Measurements from ENCODE around the gene HSD17B14.
A peak's percentile ranks its signal among the peaks of the same experiment; 100 is the strongest.
"Not testable (repeated sequence)": the region's sequence is repeated elsewhere in the genome, so short reads cannot be mapped to it uniquely, and the experiment has no call there.

Gene HSD17B14

GRCh38 chr19:48853483-48853882, 17.2 kb upstream of the HSD17B14 start:
- TF ChIP-seq SPI1 (IDR thresholded peaks at IDR 0.05; ENCODE audit: low read depth, low read length) (no peak), PAX5 (IDR thresholded peaks at IDR 0.05; ENCODE audit: insufficient read depth, low read length, severe bottlenecking) (no peak), POLR2A (IDR thresholded peaks at IDR 0.05; ENCODE audit: low read depth, low read length) (no peak), POLR2AphosphoS5 (IDR thresholded peaks at IDR 0.05; ENCODE audit: low read depth, low read length) (no peak), TAF1 (IDR thresholded peaks at IDR 0.05; ENCODE audit: low read depth, low read length) (no peak), POU2F2 (IDR thresholded peaks at IDR 0.05; ENCODE audit: low read depth, low read length) (no peak)
- DNase-seq (ENCODE audit: insufficient read length, low spot score) (no peak), FAIRE-seq (no peak)

GRCh38 chr19:48852292-48852691, 16.0 kb upstream of the HSD17B14 start:
- TF ChIP-seq SPI1 (IDR thresholded peaks at IDR 0.05; ENCODE audit: low read depth, low read length) (no peak), POLR2A (IDR thresholded peaks at IDR 0.05; ENCODE audit: low read depth, low read length) (no peak), POU2F2 (IDR thresholded peaks at IDR 0.05; ENCODE audit: low read depth, low read length) (no peak), TAF1 (IDR thresholded peaks at IDR 0.05; ENCODE audit: low read depth, low read length) (no peak), PAX5 (IDR thresholded peaks at IDR 0.05; ENCODE audit: insufficient read depth, low read length, severe bottlenecking) (no peak), POLR2AphosphoS5 (IDR thresholded peaks at IDR 0.05; ENCODE audit: low read depth, low read length) (no peak)

GRCh38 chr19:48846659-48847058, 10.4 kb upstream of the HSD17B14 start:
- DNase-seq (ENCODE audit: insufficient read length, low spot score); FAIRE-seq: not testable (repeated sequence)

More at GRCh38 chr19:48852292-48852691, 16.0 kb upstream of the HSD17B14 start:
- DNase-seq (ENCODE audit: insufficient read length, low spot score) = no peak
- no peak for FAIRE-seq

- FAIRE-seq = no peak
- no peak for TF ChIP-seq POLR2A (IDR thresholded peaks at IDR 0.05; ENCODE audit: low read depth, low read length)
- no peak for DNase-seq (ENCODE audit: insufficient read length, low spot score)
Observed at GRCh38 chr19:48845384-48845783, 9.1 kb upstream of the HSD17B14 start.

GRCh38 chr19:48844472-48844871, 8.2 kb upstream of the HSD17B14 start:
- no peak for FAIRE-seq
- DNase-seq (ENCODE audit: insufficient read length, low spot score) = no peak
- TF ChIP-seq POLR2A (IDR thresholded peaks at IDR 0.05; ENCODE audit: low read depth, low read length) (no peak), POLR2AphosphoS5 (IDR thresholded peaks at IDR 0.05; ENCODE audit: low read depth, low read length) (no peak), SPI1 (IDR thresholded peaks at IDR 0.05; ENCODE audit: low read depth, low read length) (no peak), POU2F2 (IDR thresholded peaks at IDR 0.05; ENCODE audit: low read depth, low read length) (no peak), TAF1 (IDR thresholded peaks at IDR 0.05; ENCODE audit: low read depth, low read length) (no peak)

GRCh38 chr19:48842789-48843162, 6.5 kb upstream of the HSD17B14 start:
- no peak for DNase-seq (ENCODE audit: insufficient read length, low spot score)
- FAIRE-seq = peak; percentile 81
- no peak for TF ChIP-seq POLR2A (IDR thresholded peaks at IDR 0.05; ENCODE audit: low read depth, low read length)

- FAIRE-seq (no peak), DNase-seq (ENCODE audit: insufficient read length, low spot score) (no peak)
- no peak for TF ChIP-seq SPI1 (IDR thresholded peaks at IDR 0.05; ENCODE audit: low read depth, low read length)
- no peak for TF ChIP-seq POLR2AphosphoS5 (IDR thresholded peaks at IDR 0.05; ENCODE audit: low read depth, low read length)
- no peak for TF ChIP-seq TAF1 (IDR thresholded peaks at IDR 0.05; ENCODE audit: low read depth, low read length)
- TF ChIP-seq POU2F2 (IDR thresholded peaks at IDR 0.05; ENCODE audit: low read depth, low read length) = no peak
- TF ChIP-seq POLR2A (IDR thresholded peaks at IDR 0.05; ENCODE audit: low read depth, low read length) = no peak
- no peak for TF ChIP-seq PAX5 (IDR thresholded peaks at IDR 0.05; ENCODE audit: insufficient read depth, low read length, severe bottlenecking)
Observed at GRCh38 chr19:48841571-48841970, 5.3 kb upstream of the HSD17B14 start.

- TF ChIP-seq POU2F2 (IDR thresholded peaks at IDR 0.05; ENCODE audit: low read depth, low read length) (no peak), POLR2AphosphoS5 (IDR thresholded peaks at IDR 0.05; ENCODE audit: low read depth, low read length) (no peak), POLR2A (IDR thresholded peaks at IDR 0.05; ENCODE audit: low read depth, low read length) (no peak), PAX5 (IDR thresholded peaks at IDR 0.05; ENCODE audit: insufficient read depth, low read length, severe bottlenecking) (no peak), SPI1 (IDR thresholded peaks at IDR 0.05; ENCODE audit: low read depth, low read length) (no peak), TAF1 (IDR thresholded peaks at IDR 0.05; ENCODE audit: low read depth, low read length) (no peak)
- DNase-seq (ENCODE audit: insufficient read length, low spot score) = no peak
- no peak for FAIRE-seq
Observed at GRCh38 chr19:48841047-48841446, 4.8 kb upstream of the HSD17B14 start.

- no peak for TF ChIP-seq TAF1 (IDR thresholded peaks at IDR 0.05; ENCODE audit: low read depth, low read length)
- TF ChIP-seq POU2F2 (IDR thresholded peaks at IDR 0.05; ENCODE audit: low read depth, low read length) = no peak
- TF ChIP-seq POLR2AphosphoS5 (IDR thresholded peaks at IDR 0.05; ENCODE audit: low read depth, low read length) = no peak
- no peak for TF ChIP-seq POLR2A (IDR thresholded peaks at IDR 0.05; ENCODE audit: low read depth, low read length)
- no peak for TF ChIP-seq PAX5 (IDR thresholded peaks at IDR 0.05; ENCODE audit: insufficient read depth, low read length, severe bottlenecking)
- no peak for TF ChIP-seq SPI1 (IDR thresholded peaks at IDR 0.05; ENCODE audit: low read depth, low read length)
- FAIRE-seq = no peak
- no peak for DNase-seq (ENCODE audit: insufficient read length, low spot score)
Observed at GRCh38 chr19:48837687-48838086, 1.4 kb upstream of the HSD17B14 start.

GRCh38 chr19:48837051-48837524, 797 bp upstream of the HSD17B14 start:
- DNase-seq (ENCODE audit: insufficient read length, low spot score) = peak; percentile 93

GRCh38 chr19:48835734-48836088, 580 bp downstream of the HSD17B14 start:
- peak; percentile 87 for DNase-seq (ENCODE audit: insufficient read length, low spot score)
- peak; percentile 98 for FAIRE-seq
- TF ChIP-seq SPI1 (IDR thresholded peaks at IDR 0.05; ENCODE audit: low read depth, low read length) (no peak), PAX5 (IDR thresholded peaks at IDR 0.05; ENCODE audit: insufficient read depth, low read length, severe bottlenecking) (no peak)

More at GRCh38 chr19:48837051-48837524, 797 bp upstream of the HSD17B14 start:
- FAIRE-seq = peak; percentile 94
- no peak for TF ChIP-seq POLR2A (IDR thresholded peaks at IDR 0.05; ENCODE audit: low read depth, low read length)
